ENCODE results near the gene TGFB1I1. TPM values are rescaled to one million over a fixed set of nuclear protein-coding genes. Genes with fewer than 3 reads are reported as not detected.

Gene TGFB1I1
- polyA plus RNA-seq, 1 donor from 2014 or later, result 0.38 TPM

GRCh38 chr16:31467858-31468257 lies 4.1 kb upstream of the TGFB1I1 start:
- Histone ChIP-seq H3K27me3 (ENCODE audit: insufficient read depth, low read depth, low read length) (peaks cover 17% of the 10 kb centered on the region), H3K79me2 (replicated peaks; ENCODE audit: insufficient read depth, low read length) (no peaks in the 10 kb centered on the region), H4K20me1 (ENCODE audit: insufficient read depth) (no peaks in the 10 kb centered on the region), H3K9me2 (ENCODE audit: insufficient read depth, low read length) (no peaks in the 10 kb centered on the region), H3K4me3 (ENCODE audit: low read length) (no peak overlapping the region), H3K27ac (ENCODE audit: low read length) (no peak overlapping the region), H2AFZ (ENCODE audit: low read depth, low read length) (no peak overlapping the region), H3K9me3 (ENCODE audit: low read length) (no peaks in the 10 kb centered on the region), H3F3A (ENCODE audit: insufficient read depth, low read length, poor library complexity, severe bottlenecking) (no peaks in the 10 kb centered on the region), H3K36me3 (ENCODE audit: insufficient read depth, low read length) (no peaks in the 10 kb centered on the region), H3K9ac (ENCODE audit: low read length) (no peak overlapping the region), H3K4me2 (ENCODE audit: low read length) (no peak overlapping the region)
- TF ChIP-seq CTCF (IDR thresholded peaks at IDR 0.05; ENCODE audit: poor library complexity, severe bottlenecking) (no peak), TAF1 (IDR thresholded peaks at IDR 0.05; ENCODE audit: low read depth) (no peak), EP300 (conservative IDR thresholded peaks at IDR 0.05; ENCODE audit: poor library complexity, severe bottlenecking) (no peak), RAD21 (conservative IDR thresholded peaks at IDR 0.05) (no peak), SMC3 (conservative IDR thresholded peaks at IDR 0.05; ENCODE audit: poor library complexity) (no peak), EZH2 (IDR thresholded peaks at IDR 0.05; ENCODE audit: borderline replicate concordance, insufficient read depth, low read length, poor library complexity, severe bottlenecking) (no peak), POLR2AphosphoS5 (IDR thresholded peaks at IDR 0.05) (no peak), MXI1 (conservative IDR thresholded peaks at IDR 0.05; ENCODE audit: poor library complexity, severe bottlenecking) (no peak), REST (IDR thresholded peaks at IDR 0.05; ENCODE audit: borderline replicate concordance) (no peak)

- no peaks in the 10 kb centered on the region for H3K79me2 ChIP-seq (replicated peaks; ENCODE audit: insufficient read depth, low read length)
- H3K9ac ChIP-seq (ENCODE audit: low read length), result no peak overlapping the region
- no peaks in the 10 kb centered on the region for H3K9me3 ChIP-seq (ENCODE audit: low read length)
- no peaks in the 10 kb centered on the region for H3F3A ChIP-seq (ENCODE audit: insufficient read depth, low read length, poor library complexity, severe bottlenecking)
- no peaks in the 10 kb centered on the region for H4K20me1 ChIP-seq (ENCODE audit: insufficient read depth)
- H3K9me2 ChIP-seq (ENCODE audit: insufficient read depth, low read length), result no peaks in the 10 kb centered on the region
- H3K27me3 ChIP-seq (ENCODE audit: insufficient read depth, low read depth, low read length), result peaks cover 44% of the 10 kb centered on the region
- no peak overlapping the region for H3K27ac ChIP-seq (ENCODE audit: low read length)
- no peak overlapping the region for H3K4me3 ChIP-seq (ENCODE audit: low read length)
- TF ChIP-seq TAF1 (IDR thresholded peaks at IDR 0.05; ENCODE audit: low read depth) (no peak), SMC3 (conservative IDR thresholded peaks at IDR 0.05; ENCODE audit: poor library complexity) (no peak), REST (IDR thresholded peaks at IDR 0.05; ENCODE audit: borderline replicate concordance) (no peak), MXI1 (conservative IDR thresholded peaks at IDR 0.05; ENCODE audit: poor library complexity, severe bottlenecking) (no peak), POLR2AphosphoS5 (IDR thresholded peaks at IDR 0.05) (no peak), RAD21 (conservative IDR thresholded peaks at IDR 0.05) (no peak)
- H3K4me2 ChIP-seq (ENCODE audit: low read length), result no peak overlapping the region
- H3K36me3 ChIP-seq (ENCODE audit: insufficient read depth, low read length), result no peaks in the 10 kb centered on the region
- H2AFZ ChIP-seq (ENCODE audit: low read depth, low read length), result no peak overlapping the region
Measured at GRCh38 chr16:31470615-31471014, 1.3 kb upstream of the TGFB1I1 start.
